Colon (tissue), 2 donors: ENCODE data around the gene TMED8.

Experiments used
- FAIRE-seq: peaks from 2 replicates; lab custom pipeline; 2012; peaks lifted over from hg19 to GRCh38; lab: Jason Lieb, UNC
- donor health status: control.
- donor health status: control.

TMED8 gene

DNA sequence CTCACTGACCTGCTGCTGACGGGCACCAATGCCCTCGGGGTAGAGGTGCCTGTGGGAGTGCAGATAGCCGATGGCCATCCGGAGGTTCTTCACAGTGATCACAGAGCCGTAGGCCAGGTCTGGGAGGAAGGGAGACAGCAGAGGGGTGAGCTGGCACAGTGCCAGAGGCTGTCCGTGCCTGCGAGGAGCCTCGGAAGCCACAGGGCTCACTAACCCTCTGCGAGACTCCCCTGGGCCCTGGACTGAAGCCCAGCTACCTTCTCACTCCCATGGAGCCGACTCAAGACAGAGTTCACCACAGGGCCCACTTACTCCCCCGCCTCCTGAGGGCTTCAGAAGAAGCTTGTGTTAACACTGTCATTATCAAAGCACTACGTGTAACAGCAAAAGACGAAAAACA is 80.7 kb downstream of the TMED8 start:
- no peak for FAIRE-seq

DNA sequence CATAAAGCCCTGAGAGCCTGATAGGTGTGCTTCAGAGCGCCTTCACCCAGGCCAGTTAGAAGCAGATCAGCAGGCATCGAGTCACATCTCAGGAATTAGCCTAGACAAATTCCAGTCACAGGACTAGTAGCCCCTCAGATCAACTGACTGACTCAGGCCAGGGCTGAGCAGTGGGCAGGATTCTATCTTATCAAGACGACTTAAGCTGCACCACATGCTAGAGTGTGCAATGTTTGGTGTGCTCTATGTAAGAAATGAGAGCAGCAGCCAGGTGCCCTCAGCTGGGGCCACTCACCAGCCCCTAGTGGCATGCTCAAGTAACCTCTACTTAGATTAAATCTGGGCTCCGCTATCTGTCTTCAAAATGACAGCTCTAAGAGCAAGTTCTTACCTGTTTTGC is 86.2 kb downstream of the TMED8 start:
- no peak for FAIRE-seq

DNA sequence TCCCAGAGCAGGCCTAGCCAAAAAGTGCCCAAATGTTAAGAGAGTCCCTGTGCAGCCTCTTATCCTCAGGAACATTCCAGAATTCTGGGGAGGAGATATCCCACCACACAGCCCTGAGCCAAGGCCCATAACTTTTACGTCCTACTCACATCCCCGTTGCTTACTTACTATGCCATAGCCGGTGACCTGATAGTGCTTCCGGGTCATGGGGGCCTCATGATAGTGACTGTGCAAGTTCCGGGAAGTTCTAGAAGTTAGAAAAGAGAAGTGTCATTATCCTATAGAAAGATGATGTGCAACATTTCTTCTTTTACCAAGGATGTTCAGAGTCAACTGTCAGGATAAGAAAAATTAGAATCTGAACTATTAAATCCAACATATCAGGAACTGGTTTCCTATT is 90.3 kb downstream of the TMED8 start:
- no peak for FAIRE-seq
